ENCODE data around the gene R3HDM1.

R3HDM1 gene

GRCh38 chr2:135561925-135562324, 30.6 kb downstream of the R3HDM1 start:
- no peak overlapping the region for H2AK5ac ChIP-seq (ENCODE audit: low read depth, low read length)
- no peak overlapping the region for H3K9ac ChIP-seq (ENCODE audit: low read depth, low read length, poor library complexity)
- peaks cover 4% of the 10 kb centered on the region for H3K79me1 ChIP-seq (ENCODE audit: low read depth, low read length)
- H3K4ac ChIP-seq (ENCODE audit: low read length) = no peak overlapping the region
- no peak overlapping the region for H3K14ac ChIP-seq (ENCODE audit: low read length)
- DNase-seq (ENCODE audit: low spot score) = no peak
- no peaks in the 10 kb centered on the region for H3K4me1 ChIP-seq (ENCODE audit: control insufficient read depth in 2 of 2, insufficient read depth in 1 of 2, low read depth in 1 of 2, low read length in 2 of 2)
- H2AFZ ChIP-seq (ENCODE audit: low read length) = no peak overlapping the region
- no peak overlapping the region for H3K4me2 ChIP-seq (ENCODE audit: insufficient read depth, low read length, poor library complexity, severe bottlenecking)
- H3K36me3 ChIP-seq (replicated peaks in 1 of 2; ENCODE audit: control insufficient read depth in 2 of 2, insufficient read depth in 2 of 2, low read length in 2 of 2) = peaks cover 0 to 6% of the 10 kb centered on the region in 2 donors
- H2BK120ac ChIP-seq (ENCODE audit: low read depth, low read length) = no peak overlapping the region
- no peak overlapping the region for H4K8ac ChIP-seq (ENCODE audit: low read depth, low read length)
- no peak overlapping the region for H2BK15ac ChIP-seq (ENCODE audit: low read length)
- H3K23ac ChIP-seq (ENCODE audit: low read depth, low read length, poor library complexity) = no peak overlapping the region
- no peak overlapping the region for H3K4me3 ChIP-seq (ENCODE audit: low read length in 2 of 2)
- H3K18ac ChIP-seq (ENCODE audit: low read length) = no peak overlapping the region
- H3K27ac ChIP-seq (replicated peaks; ENCODE audit: low read length) = no peak overlapping the region
- no peak overlapping the region for H4K91ac ChIP-seq (ENCODE audit: low read depth, low read length, poor library complexity)
- no peak overlapping the region for H2BK5ac ChIP-seq (ENCODE audit: low read length)
- no CpG with 5 or more reads among the region's 4 CpGs for WGBS, 2 donors (ENCODE audit: extremely low coverage in 2 of 2, insufficient read length in 2 of 2, insufficient replicate concordance in 1 of 2)
- H2BK12ac ChIP-seq (ENCODE audit: low read length) = no peak overlapping the region
- peaks cover 0 to 2% (median 0%) of the 10 kb centered on the region in 3 experiments for H3K27me3 ChIP-seq (ENCODE audit: control insufficient read depth in 3 of 3, insufficient read depth in 3 of 3, low read depth in 1 of 3, low read length in 3 of 3)
- no peaks in the 10 kb centered on the region for H3K9me3 ChIP-seq (replicated peaks in 1 of 2; ENCODE audit: control insufficient read depth in 2 of 2, insufficient read depth in 1 of 2, low read depth in 1 of 2, low read length in 2 of 2)

GRCh38 chr2:135563793-135564192, 32.5 kb downstream of the R3HDM1 start:
- Histone ChIP-seq H2AK5ac (ENCODE audit: low read depth, low read length) (no peak overlapping the region), H4K91ac (ENCODE audit: low read depth, low read length, poor library complexity) (no peak overlapping the region), H3K14ac (ENCODE audit: low read length) (no peak overlapping the region), H3K18ac (ENCODE audit: low read length) (no peak overlapping the region), H2BK12ac (ENCODE audit: low read length) (no peak overlapping the region), H2AFZ (ENCODE audit: low read length) (no peak overlapping the region), H3K27ac (replicated peaks; ENCODE audit: low read length) (no peak overlapping the region), H3K36me3 (replicated peaks in 1 of 2; ENCODE audit: control insufficient read depth in 2 of 2, insufficient read depth in 2 of 2, low read length in 2 of 2) (peaks cover 1 to 9% of the 10 kb centered on the region in 2 donors), H3K4me2 (ENCODE audit: insufficient read depth, low read length, poor library complexity, severe bottlenecking) (no peak overlapping the region), H2BK120ac (ENCODE audit: low read depth, low read length) (no peak overlapping the region), H3K9me3 (replicated peaks in 1 of 2; ENCODE audit: control insufficient read depth in 2 of 2, insufficient read depth in 1 of 2, low read depth in 1 of 2, low read length in 2 of 2) (no peaks in the 10 kb centered on the region), H3K23ac (ENCODE audit: low read depth, low read length, poor library complexity) (no peak overlapping the region), H3K79me1 (ENCODE audit: low read depth, low read length) (peaks cover 4% of the 10 kb centered on the region), H3K4me1 (ENCODE audit: control insufficient read depth in 2 of 2, insufficient read depth in 1 of 2, low read depth in 1 of 2, low read length in 2 of 2) (no peaks in the 10 kb centered on the region), H4K8ac (ENCODE audit: low read depth, low read length) (no peak overlapping the region), H2BK15ac (ENCODE audit: low read length) (no peak overlapping the region), H3K4me3 (ENCODE audit: low read length in 2 of 2) (no peak overlapping the region), H3K27me3 (ENCODE audit: control insufficient read depth in 3 of 3, insufficient read depth in 3 of 3, low read depth in 1 of 3, low read length in 3 of 3) (no peaks in the 10 kb centered on the region), H3K9ac (ENCODE audit: low read depth, low read length, poor library complexity) (no peak overlapping the region), H2BK5ac (ENCODE audit: low read length) (no peak overlapping the region), H3K4ac (ENCODE audit: low read length) (no peak overlapping the region)
- no CpG with 5 or more reads among the region's 4 CpGs for WGBS, 2 donors (ENCODE audit: extremely low coverage in 2 of 2, insufficient read length in 2 of 2, insufficient replicate concordance in 1 of 2)
- DNase-seq (ENCODE audit: low spot score) = no peak

- no peak overlapping the region for H3K4me2 ChIP-seq (ENCODE audit: insufficient read depth, low read length, poor library complexity, severe bottlenecking)
- H3K27me3 ChIP-seq (ENCODE audit: control insufficient read depth in 3 of 3, insufficient read depth in 3 of 3, low read depth in 1 of 3, low read length in 3 of 3) = no peaks in the 10 kb centered on the region
- H2BK5ac ChIP-seq (ENCODE audit: low read length) = no peak overlapping the region
- H3K27ac ChIP-seq (replicated peaks; ENCODE audit: low read length) = no peak overlapping the region
- DNase-seq (ENCODE audit: low spot score) = no peak
- no peaks in the 10 kb centered on the region for H3K4me1 ChIP-seq (ENCODE audit: control insufficient read depth in 2 of 2, insufficient read depth in 1 of 2, low read depth in 1 of 2, low read length in 2 of 2)
- no peak overlapping the region for H3K9ac ChIP-seq (ENCODE audit: low read depth, low read length, poor library complexity)
- no peak overlapping the region for H2BK12ac ChIP-seq (ENCODE audit: low read length)
- H2BK15ac ChIP-seq (ENCODE audit: low read length) = no peak overlapping the region
- no peak overlapping the region for H3K14ac ChIP-seq (ENCODE audit: low read length)
- H3K23ac ChIP-seq (ENCODE audit: low read depth, low read length, poor library complexity) = no peak overlapping the region
- no peak overlapping the region for H2BK120ac ChIP-seq (ENCODE audit: low read depth, low read length)
- H3K36me3 ChIP-seq (replicated peaks in 1 of 2; ENCODE audit: control insufficient read depth in 2 of 2, insufficient read depth in 2 of 2, low read length in 2 of 2) = peaks cover 1 to 15% of the 10 kb centered on the region in 2 donors
- H3K79me1 ChIP-seq (ENCODE audit: low read depth, low read length) = peaks cover 4% of the 10 kb centered on the region
- H3K4ac ChIP-seq (ENCODE audit: low read length) = no peak overlapping the region
- no peak overlapping the region for H4K8ac ChIP-seq (ENCODE audit: low read depth, low read length)
- WGBS, 2 donors (ENCODE audit: extremely low coverage in 2 of 2, insufficient read length in 2 of 2, insufficient replicate concordance in 1 of 2) = no CpG with 5 or more reads among the region's 2 CpGs
- no peak overlapping the region for H4K91ac ChIP-seq (ENCODE audit: low read depth, low read length, poor library complexity)
- H3K9me3 ChIP-seq (replicated peaks in 1 of 2; ENCODE audit: control insufficient read depth in 2 of 2, insufficient read depth in 1 of 2, low read depth in 1 of 2, low read length in 2 of 2) = no peaks in the 10 kb centered on the region
- H3K4me3 ChIP-seq (ENCODE audit: low read length in 2 of 2) = no peak overlapping the region
- no peak overlapping the region for H2AFZ ChIP-seq (ENCODE audit: low read length)
- H3K18ac ChIP-seq (ENCODE audit: low read length) = no peak overlapping the region
- H2AK5ac ChIP-seq (ENCODE audit: low read depth, low read length) = no peak overlapping the region
Measured at GRCh38 chr2:135570884-135571283, 39.6 kb downstream of the R3HDM1 start.

- Histone ChIP-seq H4K91ac (ENCODE audit: low read depth, low read length, poor library complexity) (no peak overlapping the region), H3K4me2 (ENCODE audit: insufficient read depth, low read length, poor library complexity, severe bottlenecking) (no peak overlapping the region), H2BK15ac (ENCODE audit: low read length) (no peak overlapping the region), H2AK5ac (ENCODE audit: low read depth, low read length) (no peak overlapping the region), H2BK12ac (ENCODE audit: low read length) (no peak overlapping the region), H2BK5ac (ENCODE audit: low read length) (no peak overlapping the region), H3K4ac (ENCODE audit: low read length) (no peak overlapping the region), H3K79me1 (ENCODE audit: low read depth, low read length) (peaks cover 1% of the 10 kb centered on the region), H3K23ac (ENCODE audit: low read depth, low read length, poor library complexity) (no peak overlapping the region), H3K18ac (ENCODE audit: low read length) (no peak overlapping the region), H3K4me3 (ENCODE audit: low read length in 2 of 2) (no peak overlapping the region), H3K27ac (replicated peaks; ENCODE audit: low read length) (no peak overlapping the region), H2AFZ (ENCODE audit: low read length) (no peak overlapping the region), H2BK120ac (ENCODE audit: low read depth, low read length) (no peak overlapping the region), H3K14ac (ENCODE audit: low read length) (no peak overlapping the region), H3K36me3 (replicated peaks in 1 of 2; ENCODE audit: control insufficient read depth in 2 of 2, insufficient read depth in 2 of 2, low read length in 2 of 2) (peaks cover under 1 to 12% of the 10 kb centered on the region in 2 donors), H4K8ac (ENCODE audit: low read depth, low read length) (no peak overlapping the region), H3K9me3 (replicated peaks in 1 of 2; ENCODE audit: control insufficient read depth in 2 of 2, insufficient read depth in 1 of 2, low read depth in 1 of 2, low read length in 2 of 2) (no peaks in the 10 kb centered on the region), H3K4me1 (ENCODE audit: control insufficient read depth in 2 of 2, insufficient read depth in 1 of 2, low read depth in 1 of 2, low read length in 2 of 2) (no peaks in the 10 kb centered on the region), H3K9ac (ENCODE audit: low read depth, low read length, poor library complexity) (no peak overlapping the region), H3K27me3 (ENCODE audit: control insufficient read depth in 3 of 3, insufficient read depth in 3 of 3, low read depth in 1 of 3, low read length in 3 of 3) (no peaks in the 10 kb centered on the region)
- no peak for DNase-seq (ENCODE audit: low spot score)
- WGBS, 2 donors (ENCODE audit: extremely low coverage in 2 of 2, insufficient read length in 2 of 2, insufficient replicate concordance in 1 of 2) = no CpG with 5 or more reads among the region's 1 CpG
Measured at GRCh38 chr2:135573620-135574019, 42.3 kb downstream of the R3HDM1 start.
